NT2/D1 (cell line): ENCODE measurements around the gene C2CD5.

ENCODE experiments used
- YY1 ChIP-seq: IDR thresholded peaks from 2 replicates; pipeline ENCODE4 v1.6.1; 2011; ENCODE audit not compliant: insufficient read length, insufficient read depth
- ZNF274 ChIP-seq: IDR thresholded peaks from 2 replicates; pipeline ENCODE4 v1.6.1; 2011; ENCODE audit warnings: mild to moderate bottlenecking, low read depth, low read length

DNA sequence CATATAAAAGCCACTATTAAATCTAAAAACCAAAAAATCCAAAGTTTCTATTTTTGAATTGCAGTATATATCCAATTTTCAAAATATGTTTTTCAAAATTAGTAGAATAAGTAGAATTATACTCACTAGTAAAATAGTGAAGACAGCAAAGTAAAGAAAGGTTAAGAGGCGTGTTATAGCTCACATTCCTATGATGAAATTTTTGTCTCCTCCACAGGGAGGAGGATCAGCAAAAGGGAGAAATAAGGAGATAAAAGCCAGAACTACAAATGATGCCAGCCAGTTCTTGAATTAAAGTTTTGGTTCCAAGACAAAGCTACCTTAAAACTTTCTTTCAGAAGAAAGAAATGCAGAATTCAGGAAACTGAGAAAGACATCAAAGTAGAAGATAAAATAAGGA, 50.0 kb downstream of the C2CD5 start:
- TF ChIP-seq ZNF274, result no peak
- TF ChIP-seq YY1, result no peak
